OCI-LY1 (cell line): ENCODE measurements around the gene AREG.

Source experiments
- EZH2 ChIP-seq: fragments of 200-600 bp; sonication (generic), shearing (Covaris generic); IDR thresholded peaks from 2 replicates; pipeline ENCODE4 v1.8.0; 2017; ENCODE audit warnings: borderline replicate concordance, mixed run types, mild to moderate bottlenecking, antibody characterized with exemption, low read length, moderate library complexity, mixed read lengths
- TF ChIP-seq, protein P1 (sequence below): fragments of 200-600 bp; sonication (generic), shearing (Covaris generic); IDR thresholded peaks from 2 replicates; pipeline ENCODE4 v1.5.1; 2017; ENCODE audit warnings: mild to moderate bottlenecking, antibody characterized with exemption, low read length, moderate library complexity, mixed read lengths

DNA sequence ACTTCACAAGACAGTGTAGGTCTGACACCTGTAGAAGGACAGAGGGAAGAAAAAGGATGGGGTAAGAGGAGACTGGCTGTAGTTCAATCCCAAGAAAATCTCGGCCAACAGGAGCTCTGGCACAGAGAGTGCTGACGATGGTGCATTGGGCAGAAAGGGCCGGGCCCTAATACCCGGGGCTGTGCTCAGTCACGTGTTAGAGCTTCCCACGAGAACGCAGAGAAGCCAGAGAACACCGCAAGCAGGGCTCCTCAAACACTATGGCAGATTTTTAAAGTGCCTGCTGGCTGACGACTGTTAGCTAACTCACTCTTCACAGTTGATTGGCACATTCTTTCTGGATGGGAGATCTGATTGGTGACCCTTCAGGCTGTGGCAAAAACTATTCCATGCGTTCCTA is 44.5 kb upstream of the AREG start:
- TF ChIP-seq, protein P1, sequence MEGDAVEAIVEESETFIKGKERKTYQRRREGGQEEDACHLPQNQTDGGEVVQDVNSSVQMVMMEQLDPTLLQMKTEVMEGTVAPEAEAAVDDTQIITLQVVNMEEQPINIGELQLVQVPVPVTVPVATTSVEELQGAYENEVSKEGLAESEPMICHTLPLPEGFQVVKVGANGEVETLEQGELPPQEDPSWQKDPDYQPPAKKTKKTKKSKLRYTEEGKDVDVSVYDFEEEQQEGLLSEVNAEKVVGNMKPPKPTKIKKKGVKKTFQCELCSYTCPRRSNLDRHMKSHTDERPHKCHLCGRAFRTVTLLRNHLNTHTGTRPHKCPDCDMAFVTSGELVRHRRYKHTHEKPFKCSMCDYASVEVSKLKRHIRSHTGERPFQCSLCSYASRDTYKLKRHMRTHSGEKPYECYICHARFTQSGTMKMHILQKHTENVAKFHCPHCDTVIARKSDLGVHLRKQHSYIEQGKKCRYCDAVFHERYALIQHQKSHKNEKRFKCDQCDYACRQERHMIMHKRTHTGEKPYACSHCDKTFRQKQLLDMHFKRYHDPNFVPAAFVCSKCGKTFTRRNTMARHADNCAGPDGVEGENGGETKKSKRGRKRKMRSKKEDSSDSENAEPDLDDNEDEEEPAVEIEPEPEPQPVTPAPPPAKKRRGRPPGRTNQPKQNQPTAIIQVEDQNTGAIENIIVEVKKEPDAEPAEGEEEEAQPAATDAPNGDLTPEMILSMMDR = no peak
- TF ChIP-seq EZH2 = no peak
